CD4-positive, alpha-beta T cell treated with Interleukin-17A for 4 hours (primary cell): ENCODE measurements around the gene LATS1.

Experiments used
- DNase-seq: peaks from one replicate; pipeline ENCODE4 v3.0.0-alpha.2; 2020; ENCODE audit warnings: mixed read lengths

Gene LATS1

DNA sequence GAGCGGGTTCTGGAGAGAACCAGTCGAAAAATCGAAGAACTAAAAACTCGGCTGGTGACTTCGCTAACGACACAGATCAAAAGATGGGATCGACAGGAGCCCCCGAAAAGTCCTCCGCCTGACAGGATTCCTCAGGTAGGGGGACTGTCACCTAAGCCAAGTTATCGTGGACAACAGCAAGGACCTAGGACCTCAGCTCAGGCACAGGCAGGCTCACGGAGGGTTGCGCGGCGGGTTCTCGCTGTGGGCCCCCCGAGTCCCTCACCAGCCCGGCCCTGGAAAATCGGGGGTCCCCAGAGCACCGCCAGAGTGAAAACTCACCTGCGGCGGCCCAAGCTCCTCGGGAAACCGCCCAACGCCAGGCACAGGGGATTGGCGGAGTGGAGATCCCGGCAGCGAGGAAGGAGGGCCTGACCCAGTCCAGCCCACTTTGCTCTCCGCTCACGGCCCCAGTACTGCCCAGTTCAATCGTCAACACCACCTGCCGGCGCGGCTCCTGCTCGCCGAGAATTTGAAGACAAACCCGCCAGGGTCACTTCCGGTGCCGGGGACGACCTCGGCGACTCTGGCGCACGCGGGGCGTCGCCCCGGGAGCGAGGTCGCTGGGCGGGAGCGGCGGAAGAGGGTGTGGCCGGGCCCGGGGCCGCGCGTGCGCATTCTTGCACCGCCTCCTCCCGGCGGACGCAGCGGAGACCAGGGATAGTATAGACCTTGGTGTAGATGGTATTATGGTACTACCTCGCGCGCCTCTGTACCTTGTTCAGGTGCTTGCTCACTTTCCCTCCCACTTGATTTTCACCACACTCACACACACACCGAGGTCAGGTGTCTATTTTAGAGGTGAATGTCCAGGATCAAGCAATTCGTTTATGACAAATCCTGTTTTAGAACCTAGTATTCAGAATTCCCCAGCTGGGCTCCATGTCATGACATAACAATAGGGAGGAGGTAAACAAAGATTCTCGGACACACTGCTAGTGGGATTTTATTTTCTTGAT, 69.5 kb downstream of the LATS1 start, which contains the start of gene KATNA1:
TSS of gene KATNA1 (minus strand) at position 567 of the 998 bp plus-strand sequence. CDS start 10,167 bp downstream, outside the sequence.
- DNase-seq, result peak; percentile 92

DNA sequence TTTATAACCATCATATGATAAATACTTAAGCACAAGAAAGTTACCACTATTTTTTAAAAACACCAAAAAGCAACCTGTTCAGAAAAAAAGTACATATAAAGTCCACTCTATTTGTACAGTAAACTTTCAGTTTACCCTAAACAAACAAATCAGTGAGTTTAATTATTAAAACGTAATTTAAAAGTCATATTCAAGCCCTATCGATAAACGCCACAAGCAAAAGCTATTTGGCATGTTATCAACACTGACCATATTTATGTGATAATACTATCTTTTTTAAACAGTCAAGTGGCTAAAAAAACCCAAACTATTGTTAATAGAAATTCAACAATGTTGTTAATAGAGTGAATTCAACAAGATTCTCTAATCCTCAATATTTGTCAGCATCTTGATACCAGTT, 71.3 kb downstream of the LATS1 start:
- no peak for DNase-seq

DNA sequence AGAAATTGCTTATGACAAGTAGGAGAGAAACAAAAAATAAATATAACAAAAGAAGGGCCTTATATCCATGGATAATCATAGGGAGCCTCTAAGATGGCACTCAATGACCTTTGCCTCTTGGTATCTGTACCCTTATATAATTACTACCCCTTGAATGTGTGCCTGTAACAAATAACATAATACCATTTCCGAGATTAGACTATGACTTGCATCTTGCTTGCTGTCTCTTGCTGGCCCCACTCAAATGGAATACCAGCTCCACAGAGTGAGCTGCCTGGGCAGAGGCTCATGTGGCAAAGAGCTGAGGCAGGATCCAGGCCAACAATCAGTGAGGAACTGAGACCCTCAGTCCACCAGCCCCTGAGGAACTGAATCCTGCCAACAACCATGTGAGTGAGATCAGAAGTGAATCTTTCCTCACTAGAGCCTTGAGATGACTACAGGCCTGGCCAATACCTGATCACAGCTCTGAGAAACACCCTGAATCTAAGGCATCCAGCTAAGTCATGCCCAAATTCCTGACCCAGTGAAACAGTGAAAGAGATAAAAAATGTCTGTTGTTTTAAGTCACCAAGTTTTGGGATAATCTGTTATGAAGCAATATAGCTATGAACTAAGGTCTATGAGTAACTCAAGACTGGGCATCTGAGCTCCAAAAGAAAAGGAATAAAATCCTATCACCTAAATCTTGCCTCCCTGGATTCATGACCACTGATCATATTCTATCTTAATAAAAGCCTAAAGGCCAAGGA, 74.9 kb downstream of the LATS1 start:
- no peak for DNase-seq

DNA sequence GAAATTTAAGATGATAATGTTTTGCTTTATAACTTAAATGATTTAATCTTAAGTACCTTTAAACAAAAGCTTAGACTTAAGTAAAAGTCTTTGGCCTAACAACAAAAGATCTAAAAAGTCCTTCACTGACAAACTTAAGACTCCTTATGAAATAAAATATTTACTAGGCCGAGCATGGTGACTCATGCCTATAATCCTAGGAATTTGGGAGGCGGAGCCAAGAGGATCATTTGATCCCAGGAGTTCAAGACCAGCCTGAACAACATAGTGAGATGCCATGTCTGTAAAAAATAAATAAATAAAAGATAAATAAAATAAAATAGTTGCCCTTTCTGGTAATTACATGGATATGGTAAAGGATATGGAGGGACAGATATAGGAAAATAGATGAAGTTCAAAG, 81.8 kb downstream of the LATS1 start:
- DNase-seq, result no peak

DNA sequence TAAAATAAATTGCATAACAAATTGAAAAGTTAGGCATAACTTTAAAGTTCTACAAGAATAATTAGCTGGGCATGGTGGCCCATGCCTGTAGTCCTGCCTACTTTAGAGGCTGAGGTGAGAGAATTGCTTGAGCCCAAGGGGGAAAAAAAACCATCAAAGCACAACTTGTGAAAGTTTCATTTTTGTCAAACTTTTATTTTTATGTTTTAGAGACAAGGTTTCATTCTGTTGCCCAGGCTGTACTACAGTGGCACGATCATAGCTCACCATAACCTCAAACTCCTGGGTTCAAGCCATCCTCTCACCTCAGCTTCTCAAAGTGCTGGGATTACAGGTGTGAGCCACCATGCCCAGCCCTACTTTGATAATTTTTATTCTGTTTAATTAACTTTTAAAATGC, 83.6 kb downstream of the LATS1 start:
- no peak for DNase-seq

DNA sequence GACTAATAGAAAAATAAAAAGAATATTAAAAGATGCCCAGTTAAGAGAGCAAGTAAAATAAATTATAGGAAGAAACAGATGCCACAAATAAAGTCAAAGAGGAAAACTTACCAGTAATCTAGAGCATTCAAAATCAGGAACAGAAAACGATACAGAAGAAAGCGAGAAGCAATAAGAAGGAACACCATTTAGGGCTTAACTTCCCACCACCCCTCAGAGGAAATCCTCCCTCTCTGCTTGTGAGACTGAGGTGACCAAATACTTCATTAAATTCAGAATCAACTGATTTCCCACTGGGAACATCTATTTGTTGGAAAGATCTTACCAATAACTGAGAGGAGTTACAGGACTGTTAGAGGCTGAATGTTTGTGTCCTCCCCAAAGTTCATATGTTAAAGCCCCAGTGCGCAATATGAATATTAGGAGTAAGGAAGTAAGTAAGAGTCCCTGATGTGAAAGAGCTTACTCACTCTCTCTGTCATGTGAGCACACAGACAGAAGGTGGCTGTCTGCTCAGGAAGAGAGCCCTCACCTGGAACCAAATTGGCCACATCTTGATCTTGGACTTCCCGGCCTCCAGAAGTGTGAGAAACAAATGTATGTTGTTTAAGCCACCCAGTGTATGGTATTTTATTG, 88.9 kb downstream of the LATS1 start:
- DNase-seq, result no peak

DNA sequence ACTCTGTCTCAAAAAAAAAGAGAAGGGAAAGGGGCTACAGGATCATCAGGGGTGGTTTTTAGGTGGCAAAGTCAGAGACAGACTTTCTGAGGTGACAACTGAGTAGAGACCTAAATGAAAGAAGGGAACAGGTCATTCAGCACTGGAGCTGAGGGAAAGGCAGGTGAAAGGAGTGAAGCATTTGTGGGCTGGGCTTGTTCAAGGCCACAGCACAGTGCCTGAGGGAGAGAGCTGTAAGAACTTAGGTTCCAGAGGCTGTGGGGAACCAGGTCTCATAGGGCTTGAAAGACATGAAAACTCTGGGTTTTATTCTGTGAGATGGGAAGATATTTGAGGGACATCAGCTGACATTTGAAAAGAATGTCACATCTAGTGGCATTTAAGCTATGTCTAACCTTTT, 90.2 kb downstream of the LATS1 start:
- no peak for DNase-seq

DNA sequence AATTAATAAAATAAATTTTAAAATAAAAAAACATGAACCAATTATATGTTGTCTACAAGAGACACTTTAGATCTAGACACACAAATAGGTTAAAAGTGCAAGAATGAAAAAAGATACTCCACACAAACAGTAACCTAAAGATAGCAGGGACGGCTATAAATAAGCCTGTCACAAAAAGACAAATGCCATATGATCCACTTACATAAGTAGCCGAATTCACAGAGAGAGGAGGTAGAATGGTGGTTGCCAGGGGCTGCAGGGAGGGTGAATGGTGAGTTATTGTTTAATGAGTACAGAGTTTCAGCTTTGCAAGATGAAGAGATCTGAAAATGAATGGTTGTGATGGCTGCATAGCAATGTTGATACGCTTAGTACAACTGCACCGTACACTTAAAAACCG, 102.1 kb downstream of the LATS1 start:
- no peak for DNase-seq

DNA sequence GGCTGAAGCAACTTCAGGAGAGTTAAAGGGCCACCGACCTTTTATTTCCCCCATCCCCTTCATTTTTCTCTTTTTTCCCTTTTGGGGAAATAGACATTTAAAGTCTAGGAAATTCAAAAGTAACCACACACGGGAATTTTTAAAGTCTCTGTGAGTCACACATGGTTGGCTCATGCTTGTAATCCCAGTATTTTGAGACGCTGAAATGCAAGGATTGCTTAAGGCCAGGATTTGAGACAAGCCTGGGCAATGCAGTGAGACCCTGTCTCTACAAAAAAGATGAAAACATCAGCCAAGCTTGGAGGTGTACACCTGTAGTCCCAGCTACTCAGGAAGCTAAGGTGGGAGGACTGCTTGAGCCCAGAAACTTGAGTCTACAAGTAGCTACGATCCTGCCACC, 103.6 kb downstream of the LATS1 start:
- no peak for DNase-seq

DNA sequence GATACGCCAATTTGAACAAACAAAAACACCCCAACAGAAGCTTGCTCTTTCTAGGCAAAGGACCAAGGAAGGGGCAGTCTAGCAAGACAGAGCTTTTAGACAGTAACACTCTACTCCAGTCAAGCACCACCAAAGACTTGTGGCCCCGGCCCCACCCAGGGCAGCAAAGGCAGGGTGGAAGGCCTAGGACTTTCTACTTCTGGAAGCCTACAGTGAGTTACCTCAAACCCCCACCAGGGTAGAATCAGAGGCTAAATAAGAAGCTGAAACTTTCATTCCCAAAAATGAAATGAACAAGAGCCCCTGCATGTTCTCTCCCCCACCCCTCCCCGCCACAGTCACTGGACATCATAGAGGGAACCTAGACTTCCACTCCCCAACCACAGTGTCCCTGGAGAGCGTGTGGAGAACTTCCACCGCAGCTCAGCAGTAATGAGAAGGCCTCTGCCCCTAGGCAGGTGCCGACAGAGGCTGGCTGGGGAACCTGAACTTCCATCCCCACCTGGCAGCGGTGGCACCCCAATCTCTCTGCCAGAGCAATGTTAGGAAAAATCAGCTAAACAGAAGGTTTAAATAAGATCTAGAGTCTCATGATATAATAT, 109.4 kb downstream of the LATS1 start:
- DNase-seq, result no peak
